Epithelial cell of proximal tubule (primary cell): Measurements from ENCODE around the gene ALDH2. TPM values are rescaled to one million over a fixed set of nuclear protein-coding genes. Genes with fewer than 3 reads are reported as not detected.
A peak's percentile ranks its signal among the peaks of the same experiment; 100 is the strongest.

Experiments
- DNase-seq: peaks from one replicate; pipeline ENCODE4 v3.0.0-alpha.2; 2011; ENCODE audit warnings: low read depth
- H3K4me3 ChIP-seq: 2 replicates; pipeline ENCODE4 v1.5.1; 2011; ENCODE audit warnings: low read depth, mild to moderate bottlenecking, low read length
- CTCF ChIP-seq: conservative IDR thresholded peaks from 2 replicates; pipeline ENCODE4 v1.5.1; 2012; ENCODE audit warnings: low read depth, mild to moderate bottlenecking, low read length
- total RNA-seq: library from RNA; depleted of rRNA; stranded (reverse); fragments of >200 nt; gene quantifications from 2 replicates; pipeline ENCODE4 v1.2.3, GENCODE V29; 2015

The ALDH2 gene
- total RNA-seq, 1 donor from 2014 or later: 19.3 TPM

DNA sequence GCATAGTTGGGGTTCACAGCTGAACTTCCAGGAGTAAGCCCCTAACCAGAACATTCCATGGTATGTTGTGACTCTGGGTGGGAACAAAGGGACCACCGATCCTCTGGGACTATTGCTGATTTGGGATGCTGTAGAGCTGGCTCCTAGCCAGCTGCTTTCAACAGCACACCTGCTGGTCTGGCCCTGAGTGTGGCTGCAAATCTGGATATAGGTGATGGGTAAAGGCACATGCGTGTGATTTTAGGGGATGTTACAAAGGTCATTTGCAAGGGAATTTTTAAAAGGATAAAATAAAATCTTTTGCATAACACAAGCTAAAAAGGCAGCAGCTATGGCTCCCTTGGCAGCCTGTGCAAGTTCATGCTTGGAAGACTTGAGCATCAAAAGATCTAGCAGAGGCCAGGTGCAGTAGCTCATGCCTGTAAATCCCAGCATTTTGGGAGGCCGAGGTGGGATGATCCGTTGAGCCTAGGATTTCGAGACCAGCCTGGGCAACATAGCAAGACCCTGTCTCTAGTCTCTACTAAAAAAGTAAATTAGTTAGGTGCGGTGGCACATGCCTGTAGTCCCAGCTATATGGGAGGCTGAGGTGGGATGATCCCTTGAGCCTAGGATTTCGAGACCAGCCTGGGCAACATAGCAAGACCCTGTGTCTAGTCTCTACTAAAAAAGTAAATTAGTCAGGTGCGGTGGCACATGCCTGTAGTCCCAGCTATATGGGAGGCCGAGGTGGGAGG is 1.6 kb downstream of the ALDH2 start:
- no peak for DNase-seq
- no peak for TF ChIP-seq CTCF
- H3K4me3 ChIP-seq: peak overlapping the region; percentile 67

DNA sequence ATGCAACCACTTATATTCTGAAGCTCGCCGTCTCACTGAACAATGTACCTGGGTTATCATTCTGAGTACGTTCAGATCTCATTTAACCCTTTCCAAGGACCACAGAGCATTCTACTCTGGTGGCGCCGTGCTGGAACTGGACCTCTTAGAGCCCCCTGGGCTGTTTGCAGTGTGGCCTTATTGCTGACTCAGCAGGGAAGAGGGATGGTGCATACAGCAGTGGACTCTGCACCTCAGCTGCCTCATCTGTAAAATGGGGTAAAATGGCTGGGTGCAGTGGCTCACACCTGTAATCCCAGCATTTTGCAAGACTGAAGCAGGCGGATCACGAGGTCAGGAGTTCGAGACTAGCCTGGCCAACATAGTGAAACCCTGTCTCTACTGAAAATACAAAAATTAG is 2.9 kb downstream of the ALDH2 start:
- DNase-seq: no peak
- H3K4me3 ChIP-seq: no peak overlapping the region
- TF ChIP-seq CTCF: no peak

DNA sequence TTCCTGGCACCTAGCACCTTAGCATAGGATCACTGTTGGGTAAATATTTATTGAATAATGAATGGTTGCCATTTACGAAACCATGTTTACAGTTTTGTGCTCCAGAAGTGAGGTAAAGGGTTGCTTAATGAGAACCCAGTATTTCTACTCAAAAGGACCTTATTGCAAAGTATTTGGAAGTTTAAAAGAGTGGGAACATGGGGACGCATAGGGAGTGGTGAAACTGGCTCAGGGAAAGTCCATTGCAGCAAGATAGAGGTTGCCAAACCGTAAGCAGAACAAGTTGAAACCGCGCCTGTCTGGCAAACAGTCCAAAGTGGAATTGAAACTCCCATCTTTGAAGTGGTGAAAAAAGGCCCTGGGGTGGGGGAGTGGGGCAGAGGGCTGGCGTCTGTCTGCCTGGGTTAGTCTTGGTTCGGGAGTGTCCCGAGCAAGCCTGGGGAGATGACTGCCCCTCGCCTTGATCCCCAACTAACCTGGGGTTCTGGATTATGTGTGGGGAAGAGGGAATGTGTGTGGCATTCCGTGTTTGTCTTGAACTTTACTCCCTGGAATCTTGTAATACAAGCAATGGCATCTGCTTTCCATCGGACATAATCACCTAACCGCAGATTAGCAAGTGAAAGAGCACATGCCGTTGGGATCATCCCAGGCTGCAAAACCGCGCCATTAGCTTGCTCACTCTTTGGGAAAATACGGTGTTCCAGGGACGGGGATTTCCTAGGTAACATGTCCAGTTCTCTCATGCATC is 7.2 kb downstream of the ALDH2 start:
- no peak for TF ChIP-seq CTCF
- H3K4me3 ChIP-seq: peak overlapping the region; percentile 11
- DNase-seq: peak; percentile 97

DNA sequence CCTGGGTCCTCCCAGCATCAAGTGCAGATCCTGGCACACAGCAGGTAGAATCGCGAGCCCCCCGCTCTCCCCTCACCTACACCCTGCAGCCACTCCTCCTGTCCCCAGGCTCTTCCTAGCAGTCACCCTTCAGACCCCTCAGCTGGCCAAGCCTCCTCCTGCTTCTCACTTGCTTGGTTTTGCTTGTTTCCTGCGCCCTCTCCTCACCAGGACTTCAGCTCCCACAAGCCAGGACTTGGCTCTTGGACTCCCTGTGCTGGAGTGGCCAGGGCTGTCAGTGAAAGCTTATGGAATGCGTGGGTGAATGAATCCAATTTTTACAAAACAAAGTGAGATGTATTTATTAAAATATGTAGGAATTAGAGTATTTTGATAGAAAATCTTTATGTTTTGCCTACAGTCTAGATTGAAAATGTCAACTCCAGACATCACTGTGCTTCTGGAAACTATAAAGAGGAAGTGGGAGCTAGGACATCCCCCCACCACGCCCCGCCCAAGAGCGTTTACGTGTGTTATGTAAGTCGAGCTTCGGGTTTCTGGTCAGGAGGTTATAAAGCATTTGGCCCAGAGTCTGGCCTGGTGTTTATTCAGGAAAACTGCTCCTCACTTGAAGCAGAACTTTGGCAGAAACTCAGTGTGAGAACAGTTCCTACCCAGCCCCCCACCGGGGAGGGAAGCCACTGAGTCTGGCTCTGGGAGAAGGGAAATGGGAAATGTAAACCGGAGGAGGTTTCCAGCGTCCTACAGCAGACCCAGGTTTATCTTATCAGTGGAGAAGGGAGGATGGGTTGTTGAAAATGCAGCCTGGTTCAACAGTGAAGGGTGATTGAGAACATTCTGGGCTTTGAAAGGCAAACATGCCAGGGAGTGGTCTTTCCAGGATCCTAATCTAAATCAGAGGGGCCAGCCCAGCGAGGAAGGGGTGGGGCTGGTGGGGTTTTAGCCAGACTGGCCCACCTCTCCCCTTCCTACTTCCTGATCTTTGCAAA is 8.8 kb downstream of the ALDH2 start:
- H3K4me3 ChIP-seq: peak overlapping the region; percentile 16
- no peak for DNase-seq
- TF ChIP-seq CTCF: no peak

GRCh38 chr12:111776836-111777344 is 10.2 kb downstream of the ALDH2 start:
- no peak for DNase-seq
- TF ChIP-seq CTCF: no peak
- no peak overlapping the region for H3K4me3 ChIP-seq

DNA sequence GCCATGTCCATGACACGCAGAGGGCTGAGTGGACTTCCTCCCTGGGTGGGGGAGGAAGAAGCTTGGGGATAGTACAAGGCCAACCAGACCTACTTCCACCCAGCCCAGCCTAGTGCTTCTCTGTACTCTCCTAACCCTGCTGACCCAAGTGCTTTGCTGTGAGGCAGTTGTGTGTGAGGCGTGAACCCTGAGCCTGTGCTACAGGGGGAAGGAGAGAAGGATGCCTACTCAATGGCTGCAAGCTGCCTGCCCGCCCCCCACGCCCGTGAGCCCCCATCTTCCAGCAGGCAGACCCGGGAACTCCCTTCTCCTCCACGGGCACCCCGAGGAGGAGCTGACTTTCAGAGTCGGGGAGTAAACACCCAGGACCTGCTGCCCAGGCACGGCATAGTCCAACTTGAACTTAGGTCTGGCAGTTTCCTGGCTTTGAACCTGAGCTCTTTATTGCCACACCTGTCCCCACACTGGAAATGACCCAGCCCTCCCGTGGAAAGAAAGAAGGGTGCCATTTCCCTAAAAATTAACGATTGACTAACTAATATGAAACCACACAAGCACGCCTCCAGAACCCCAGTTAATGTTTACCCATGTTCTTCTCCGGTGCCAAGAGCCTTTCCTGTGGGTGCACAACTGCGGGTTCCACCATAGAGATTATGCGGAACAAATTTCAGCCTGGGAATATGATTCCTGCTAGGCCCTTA is 10.8 kb downstream of the ALDH2 start:
- TF ChIP-seq CTCF: no peak
- H3K4me3 ChIP-seq: peak overlapping the region; percentile 33
- DNase-seq: peak; percentile 79
